Hepatocyte (in vitro differentiated cells): ENCODE measurements around the gene MITF. TPM values are rescaled to one million over a fixed set of nuclear protein-coding genes. Genes with fewer than 3 reads are reported as not detected.
A peak's percentile ranks its signal among the peaks of the same experiment; 100 is the strongest.

Source experiments
- DNase-seq: peaks from one replicate; pipeline ENCODE4 v3.0.0-alpha.2; 2016; ENCODE audit warnings: low spot score
- H2AFZ ChIP-seq: fragments of 200-600 bp; sonication (generic); 2 replicates; pipeline ENCODE4 v1.6.0; 2016; ENCODE audit warnings: antibody characterized with exemption, mild to moderate bottlenecking
- H3K27ac ChIP-seq: fragments of 200-600 bp; sonication (generic); 2 replicates; pipeline ENCODE4 v1.5.1; 2016; ENCODE audit warnings: mild to moderate bottlenecking
- H3K27me3 ChIP-seq: fragments of 200-600 bp; sonication (generic); 2 replicates; pipeline ENCODE4 v1.6.1; 2016
- H3K36me3 ChIP-seq: fragments of 200-600 bp; sonication (generic); replicated peaks from 2 replicates; pipeline ENCODE4 v1.5.1; 2016; ENCODE audit warnings: low read depth; ENCODE audit not compliant: insufficient read depth
- H3K4me1 ChIP-seq: fragments of 200-600 bp; sonication (generic); 2 replicates; pipeline ENCODE4 v1.5.1; 2016; ENCODE audit warnings: mild to moderate bottlenecking, moderate library complexity; ENCODE audit not compliant: insufficient read depth
- H3K4me2 ChIP-seq: fragments of 200-600 bp; sonication (generic); 2 replicates; pipeline ENCODE4 v1.6.0; 2016
- H3K4me3 ChIP-seq: fragments of 200-600 bp; sonication (generic); 2 replicates; pipeline ENCODE4 v1.5.1; 2016; ENCODE audit warnings: mild to moderate bottlenecking
- H3K79me2 ChIP-seq: fragments of 200-600 bp; sonication (generic); 2 replicates; pipeline ENCODE4 v1.6.0; 2017; ENCODE audit warnings: mild to moderate bottlenecking
- H3K9me2 ChIP-seq: fragments of 200-600 bp; sonication (generic); replicated peaks from 2 replicates; pipeline ENCODE4 v1.6.0; 2017; ENCODE audit warnings: mild to moderate bottlenecking; ENCODE audit not compliant: insufficient read depth
- H3K9me3 ChIP-seq: fragments of 200-600 bp; sonication (generic); 2 replicates; pipeline ENCODE4 v1.5.1; 2016; ENCODE audit warnings: low read depth, mild to moderate bottlenecking
- H4K20me1 ChIP-seq: fragments of 200-600 bp; sonication (generic); 2 replicates; pipeline ENCODE4 v1.6.0; 2016; ENCODE audit warnings: mild to moderate bottlenecking; ENCODE audit not compliant: insufficient read depth, poor library complexity, severe bottlenecking
- CTCF ChIP-seq: fragments of 200-600 bp; sonication (generic); IDR thresholded peaks from 2 replicates; pipeline ENCODE4 v1.5.1; 2016; ENCODE audit warnings: antibody characterized with exemption, mild to moderate bottlenecking; ENCODE audit not compliant: poor library complexity
- EZH2 ChIP-seq: fragments of 200-600 bp; sonication (generic); IDR thresholded peaks from 2 replicates; pipeline ENCODE4 v1.6.1; 2016; ENCODE audit warnings: antibody characterized with exemption, mild to moderate bottlenecking, borderline replicate concordance
- EZH2phosphoT487 ChIP-seq: fragments of 200-600 bp; sonication (generic); IDR thresholded peaks from one replicate; pipeline ENCODE4 v1.6.1; 2018; ENCODE audit warnings: antibody characterized with exemption, mild to moderate bottlenecking, low read depth, moderate library complexity; ENCODE audit not compliant: unreplicated experiment, severe bottlenecking
- WGBS: methylation state at CpG from one replicate; pipeline ENCODE4 v1.1.6; 2016; ENCODE audit warnings: low lambda C conversion rate; ENCODE audit errors: missing lambda C conversion rate; 5-methylcytosine and 5-hydroxymethylcytosine counted together
- polyA plus RNA-seq: library from polyadenylated mRNA; unstranded; fragments of >200 nt; fragmentation: Nextera tagmentation; extraction: Ambion mirVana; gene quantifications from 2 replicates; pipeline ENCODE4 v1.2.1, GENCODE V29; 2016
- total RNA-seq: library from RNA; depleted of rRNA; stranded (reverse); fragments of >200 nt; gene quantifications from 2 replicates; pipeline ENCODE4 v1.2.3, GENCODE V29; 2014

Gene MITF
- total and polyA plus RNA-seq, 2 experiments from 2014 or later: 7.1 to 14.2 TPM

GRCh38 chr3:69815970-69816369 is 76.7 kb downstream of the MITF start:
- no peak overlapping the region for H3K4me2 ChIP-seq
- TF ChIP-seq EZH2 (no peak), EZH2phosphoT487 (no peak), CTCF (no peak)
- peaks cover 3% of the 10 kb centered on the region for H3K79me2 ChIP-seq
- WGBS: 48% methylated on average over 1 of the region's 1 CpG
- DNase-seq: no peak
- H3K4me3 ChIP-seq: no peak overlapping the region
- H4K20me1 ChIP-seq: no peaks in the 10 kb centered on the region
- no peaks in the 10 kb centered on the region for H3K27me3 ChIP-seq
- peak overlapping the region; percentile 9 for H3K27ac ChIP-seq
- H3K9me2 ChIP-seq: no peaks in the 10 kb centered on the region
- H2AFZ ChIP-seq: no peak overlapping the region
- no peaks in the 10 kb centered on the region for H3K36me3 ChIP-seq
- no peaks in the 10 kb centered on the region for H3K9me3 ChIP-seq
- H3K4me1 ChIP-seq: no peaks in the 10 kb centered on the region

- Histone ChIP-seq H3K9me3 (no peaks in the 10 kb centered on the region), H3K4me3 (no peak overlapping the region), H3K4me2 (no peak overlapping the region), H3K27ac (no peak overlapping the region), H3K27me3 (no peaks in the 10 kb centered on the region), H4K20me1 (no peaks in the 10 kb centered on the region), H3K4me1 (no peaks in the 10 kb centered on the region), H3K36me3 (no peaks in the 10 kb centered on the region), H3K9me2 (no peaks in the 10 kb centered on the region), H2AFZ (no peak overlapping the region), H3K79me2 (peaks cover 3% of the 10 kb centered on the region)
- 100% methylated on average over 2 of the region's 2 CpGs for WGBS
- TF ChIP-seq EZH2phosphoT487 (no peak), CTCF (no peak), EZH2 (no peak)
- no peak for DNase-seq
These were observed 78.7 kb downstream of the MITF start for GRCh38 chr3:69817988-69818387.

- Histone ChIP-seq H3K36me3 (no peaks in the 10 kb centered on the region), H3K79me2 (peaks cover 3% of the 10 kb centered on the region), H4K20me1 (no peaks in the 10 kb centered on the region), H3K27me3 (no peaks in the 10 kb centered on the region), H3K4me1 (no peaks in the 10 kb centered on the region), H3K4me3 (no peak overlapping the region), H3K4me2 (no peak overlapping the region), H3K27ac (no peak overlapping the region), H2AFZ (no peak overlapping the region), H3K9me2 (no peaks in the 10 kb centered on the region), H3K9me3 (no peaks in the 10 kb centered on the region)
- no peak for TF ChIP-seq EZH2
- WGBS: 56% methylated on average over 3 of the region's 3 CpGs
- no peak for DNase-seq
These were observed 80.0 kb downstream of the MITF start for GRCh38 chr3:69819282-69819681.

- Histone ChIP-seq H3K79me2 (peaks cover 3% of the 10 kb centered on the region), H4K20me1 (no peaks in the 10 kb centered on the region), H3K4me2 (no peak overlapping the region), H3K4me3 (no peak overlapping the region), H2AFZ (no peak overlapping the region), H3K27me3 (no peaks in the 10 kb centered on the region), H3K9me2 (no peaks in the 10 kb centered on the region), H3K9me3 (no peaks in the 10 kb centered on the region), H3K4me1 (no peaks in the 10 kb centered on the region), H3K27ac (no peak overlapping the region), H3K36me3 (no peaks in the 10 kb centered on the region)
- no peak for TF ChIP-seq CTCF
- TF ChIP-seq EZH2: no peak
- no peak for TF ChIP-seq EZH2phosphoT487
- no peak for DNase-seq
- 93% methylated on average over 4 of the region's 4 CpGs for WGBS
These were observed 81.9 kb downstream of the MITF start for GRCh38 chr3:69821133-69821532.
